Breast epithelium (tissue), 3 donors: Measurements from ENCODE around the gene ATP7B.

Experiments used
- CTCF ChIP-seq, 3 donors: fragments of 450-650 bp; IDR thresholded peaks; one replicate each; pipeline ENCODE4 v1.5.1; 2016 to 2017; ENCODE audit warnings: antibody characterized with exemption in 3 of 3, mild to moderate bottlenecking in 3 of 3, moderate library complexity in 3 of 3
- POLR2A ChIP-seq: fragments of 450-650 bp; IDR thresholded peaks from one replicate; pipeline ENCODE4 v1.6.1; 2016; ENCODE audit warnings: antibody characterized with exemption, mild to moderate bottlenecking, moderate library complexity

- TF ChIP-seq POLR2A (no peak), CTCF (IDR thresholded peaks at IDR 0.05) (no peak)
Measured at GRCh38 chr13:51999510-51999911, 11.7 kb downstream of the ATP7B start.
